CD4-positive, alpha-beta memory T cell (primary cell): ENCODE results near the gene MOSMO. TPM values are rescaled to one million over a fixed set of nuclear protein-coding genes. Genes with fewer than 3 reads are reported as not detected.
A peak's percentile ranks its signal among the peaks of the same experiment; 100 is the strongest.

Experiments used
- CTCF ChIA-PET: fragments of 350-600 bp; sonication (Branson Sonifier 250); formaldehyde crosslinking; loops from one replicate; lab custom pipeline; 2021; ENCODE audit warnings: inconsistent platforms; ENCODE audit not compliant: partially characterized antibody; lab: Charles Lee
- POLR2A ChIA-PET: fragments of 350-600 bp; sonication (Branson Sonifier 250); formaldehyde crosslinking; loops from one replicate; lab custom pipeline; 2021; ENCODE audit not compliant: partially characterized antibody; lab: Charles Lee
- DNase-seq, 5 donors: peaks; one replicate each; pipeline versions ENCODE4 v3.0.0 to v3.0.0-alpha.2; 2020 to 2022; ENCODE audit warnings: mixed read lengths in 1 of 5
- H3K27ac ChIP-seq: one replicate; pipeline ENCODE4 v1.7.0; 2013; ENCODE audit warnings: low read depth, low read length
- H3K27me3 ChIP-seq: 2 replicates; pipeline ENCODE4 v1.7.0; 2013; ENCODE audit warnings: mild to moderate bottlenecking, low read length, moderate library complexity; ENCODE audit not compliant: insufficient read depth
- H3K36me3 ChIP-seq: 2 replicates; pipeline ENCODE4 v1.7.0; 2013; ENCODE audit warnings: mild to moderate bottlenecking, low read length, moderate library complexity; ENCODE audit not compliant: insufficient read depth
- H3K4me1 ChIP-seq: 2 replicates; pipeline ENCODE4 v1.7.0; 2013; ENCODE audit warnings: mild to moderate bottlenecking, low read length, moderate library complexity; ENCODE audit not compliant: insufficient read depth
- H3K4me3 ChIP-seq, 2 donors: one replicate each; pipeline ENCODE4 v1.7.0; 2013; ENCODE audit warnings: low read length in 2 of 2, mild to moderate bottlenecking in 1 of 2
- H3K9me3 ChIP-seq, 2 donors: one replicate each; pipeline ENCODE4 v1.7.0; 2013; ENCODE audit warnings: low read length in 2 of 2, control low read depth in 1 of 2; ENCODE audit not compliant: control insufficient read depth in 1 of 2
- H3K27ac Mint-ChIP-seq, 7 donors: one replicate each; pipeline ENCODE4 v1.8.0; 2020 to 2021; ENCODE audit warnings: mixed read lengths in 7 of 7, mild to moderate bottlenecking in 6 of 7, inconsistent platforms in 3 of 7, moderate library complexity in 3 of 7
- H3K27me3 Mint-ChIP-seq, 2 donors: one replicate each; pipeline ENCODE4 v1.8.0; 2020 to 2021; ENCODE audit warnings: mixed read lengths in 2 of 2
- H3K36me3 Mint-ChIP-seq, 2 donors: one replicate each; pipeline ENCODE4 v1.8.0; 2020 to 2021; ENCODE audit warnings: mixed read lengths in 2 of 2, inconsistent platforms in 1 of 2, mild to moderate bottlenecking in 1 of 2
- H3K4me1 Mint-ChIP-seq, 4 donors: one replicate each; pipeline ENCODE4 v1.8.0; 2020 to 2021; ENCODE audit warnings: mixed read lengths in 4 of 4, mild to moderate bottlenecking in 1 of 4
- H3K4me3 Mint-ChIP-seq, 8 donors: one replicate each; pipeline ENCODE4 v1.8.0; 2020 to 2021; ENCODE audit warnings: mixed read lengths in 8 of 8, mild to moderate bottlenecking in 7 of 8, moderate library complexity in 6 of 8, inconsistent platforms in 3 of 8
- H3K9me3 Mint-ChIP-seq, 8 donors: one replicate each; pipeline ENCODE4 v1.8.0; 2020 to 2021; ENCODE audit warnings: mixed read lengths in 8 of 8, mild to moderate bottlenecking in 5 of 8, inconsistent platforms in 3 of 8, moderate library complexity in 1 of 8
- intact Hi-C: fragments of 100-400 bp; cut with micrococcal nuclease; formaldehyde crosslinking; loops from one replicate; pipeline ENCODE4 v1.15.1; 2023
- polyA plus RNA-seq, 2 donors: library from polyadenylated mRNA; unstranded; fragments of 300-500 nt; fragmentation: Illumina TruSeq; gene quantifications; one replicate each; pipeline ENCODE4 v1.2.3, GENCODE V29; 2021
- total RNA-seq, 2 experiments: library from RNA; stranded (reverse); gene quantifications; one replicate each; pipeline ENCODE4 v1.2.3, GENCODE V29; 2021

MOSMO gene
- total and polyA plus RNA-seq, 4 experiments from 2014 or later = 3.2 to 23.4 (median 14.1) TPM

DNA sequence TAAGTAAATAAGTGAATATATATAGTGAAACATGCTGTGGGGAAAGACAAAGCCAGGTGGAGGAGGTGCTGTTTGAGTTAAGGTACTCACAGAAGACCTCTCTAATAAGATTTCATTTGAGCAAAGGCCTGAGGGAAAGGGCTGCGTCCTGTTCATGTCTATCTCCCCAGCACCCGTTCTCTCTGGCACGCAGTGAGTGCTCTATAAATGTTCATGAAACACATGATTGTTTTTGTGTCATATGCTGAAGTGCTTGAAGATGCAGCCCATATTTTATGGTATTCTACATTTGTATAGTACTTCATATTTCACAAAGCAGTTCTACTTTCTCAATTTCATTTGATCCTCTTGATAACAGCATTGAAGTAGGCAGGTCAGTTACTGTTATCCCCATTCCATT is 85.4 kb downstream of the MOSMO start:
- Mint-ChIP-seq H3K27ac (no peak overlapping the region), H3K36me3 (peaks cover 0 to 6% of the 10 kb centered on the region in 2 donors)
- CTCF ChIA-PET = interaction anchor here (1.3 to 2.0 kb wide), 2 partner anchors 16 to 19 kb away, joined by 3 to 8 read pairs; no protein-coding TSS in a partner anchor

DNA sequence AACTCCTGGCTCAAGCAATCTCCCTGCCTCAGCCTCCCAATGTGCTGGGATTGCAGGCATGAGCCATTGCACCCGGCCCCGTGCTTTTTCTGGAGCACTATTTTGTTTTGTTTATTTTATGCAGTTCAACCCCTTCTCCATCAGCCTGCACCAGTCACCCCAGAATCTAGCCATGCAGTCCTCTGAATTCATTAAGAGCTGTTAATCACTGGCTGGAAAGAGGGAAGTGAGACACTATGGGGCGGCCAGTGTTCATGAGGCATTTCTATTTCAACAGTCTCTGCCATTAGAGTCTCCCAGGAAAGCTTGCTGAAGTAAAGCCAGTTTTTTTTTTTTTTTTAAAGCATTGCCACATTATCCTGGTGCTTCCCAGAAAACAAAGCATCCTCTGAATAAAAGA is 86.1 kb downstream of the MOSMO start:
- ChIA-PET CTCF (interaction anchor here (0.8 to 2.0 kb wide), 3 partner anchors 16 to 36 kb away, joined by 3 to 8 read pairs (median 3); no protein-coding TSS in a partner anchor), POLR2A (no interaction called here)
- Histone ChIP-seq H3K27me3 (no peaks in the 10 kb centered on the region), H3K4me3 (no peak overlapping the region), H3K9me3 (no peaks in the 10 kb centered on the region), H3K27ac (no peak overlapping the region), H3K36me3 (no peaks in the 10 kb centered on the region), H3K4me1 (no peaks in the 10 kb centered on the region)
- H3K4me1 Mint-ChIP-seq = peaks cover 0 to 2% (median 0%) of the 10 kb centered on the region in 4 donors
- no peak overlapping the region for H3K27ac Mint-ChIP-seq
- no peaks in the 10 kb centered on the region for H3K9me3 Mint-ChIP-seq
- no peak for DNase-seq
- intact Hi-C loops = no loop called here
- H3K27me3 Mint-ChIP-seq = peaks cover 2 to 15% of the 10 kb centered on the region in 2 donors
- H3K36me3 Mint-ChIP-seq = peaks cover 0 to 6% of the 10 kb centered on the region in 2 donors
- H3K4me3 Mint-ChIP-seq = no peak overlapping the region

More for the DNA sequence above, 85.4 kb downstream of the MOSMO start:
- POLR2A ChIA-PET = no interaction called here
- Mint-ChIP-seq H3K9me3 (no peaks in the 10 kb centered on the region), H3K27me3 (peaks cover 2 to 15% of the 10 kb centered on the region in 2 donors), H3K4me1 (no peaks in the 10 kb centered on the region), H3K4me3 (no peak overlapping the region)
- Histone ChIP-seq H3K4me1 (no peaks in the 10 kb centered on the region), H3K4me3 (no peak overlapping the region), H3K27me3 (no peaks in the 10 kb centered on the region), H3K9me3 (no peaks in the 10 kb centered on the region), H3K36me3 (no peaks in the 10 kb centered on the region), H3K27ac (no peak overlapping the region)
- intact Hi-C loops = no loop called here
- no peak for DNase-seq

GRCh38 chr16:22098405-22099255 is 90.7 kb downstream of the MOSMO start:
- Mint-ChIP-seq H3K4me1 (peaks cover 0 to 4% (median 0%) of the 10 kb centered on the region in 4 donors), H3K36me3 (no peaks in the 10 kb centered on the region), H3K9me3 (no peaks in the 10 kb centered on the region), H3K4me3 (peak overlapping the region in 4 of 8 donors; percentile 21 to 70 (median 38)), H3K27ac (no peak overlapping the region), H3K27me3 (peaks cover 2 to 15% of the 10 kb centered on the region in 2 donors)
- Histone ChIP-seq H3K27ac (no peak overlapping the region), H3K4me1 (no peaks in the 10 kb centered on the region), H3K4me3 (no peak overlapping the region), H3K9me3 (no peaks in the 10 kb centered on the region), H3K27me3 (no peaks in the 10 kb centered on the region), H3K36me3 (no peaks in the 10 kb centered on the region)
- ChIA-PET CTCF (interaction anchor here (0.7 to 2.0 kb wide), 20 partner anchors 9 to 417 kb away, joined by 3 to 24 read pairs (median 3); partner anchors contain the start of gene MOSMO), POLR2A (interaction anchor here (0.6 to 2.0 kb wide), 3 partner anchors 38 to 141 kb away, joined by 3 to 7 read pairs (median 4); no protein-coding TSS in a partner anchor)
- intact Hi-C loops = loop anchor here (1.0 to 5.0 kb wide), 2 partner anchors 89 to 97 kb away; partner anchors contain the start of gene PDZD9
- peak in 4 of 5 donors; percentile 34 to 54 (median 40) for DNase-seq

DNA sequence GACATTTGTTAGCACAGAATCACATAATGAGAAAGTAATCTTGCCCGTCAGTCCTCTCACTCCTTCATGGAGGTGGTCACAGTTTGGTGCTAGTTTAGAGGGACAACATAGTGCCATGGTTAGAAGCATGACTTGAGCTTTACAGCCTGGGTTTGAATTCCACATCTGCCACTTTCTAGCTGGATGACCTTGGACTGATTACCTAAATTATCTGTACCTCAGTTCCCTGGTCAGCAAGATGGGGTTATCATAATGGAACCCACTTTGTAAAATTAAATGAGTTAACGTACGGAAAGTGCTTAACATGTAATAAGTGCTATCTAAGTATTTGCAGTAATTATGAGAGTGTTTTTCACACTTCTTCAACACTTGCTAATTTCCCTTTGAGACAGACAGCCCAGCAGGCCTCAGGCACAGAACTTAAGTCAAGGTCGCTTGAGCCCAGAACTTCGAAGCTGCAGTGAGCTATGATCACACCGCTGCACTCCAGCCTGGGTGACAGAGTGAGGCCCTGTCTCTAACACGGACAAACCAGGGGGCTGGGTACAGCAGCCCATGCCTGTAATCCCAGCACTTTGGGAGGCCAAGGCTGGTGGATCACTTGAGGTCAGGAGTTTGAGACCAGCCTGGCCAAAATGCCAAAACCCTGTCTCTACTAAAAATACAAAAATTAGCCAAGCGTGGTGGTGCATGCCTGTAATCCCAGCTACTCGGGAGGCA is 91.5 kb downstream of the MOSMO start:
- H3K36me3 ChIP-seq = no peaks in the 10 kb centered on the region
- intact Hi-C loops = loop anchor here (1.0 to 5.0 kb wide), 2 partner anchors 88 to 98 kb away; partner anchors contain the start of gene PDZD9
- Mint-ChIP-seq H3K9me3 (no peaks in the 10 kb centered on the region), H3K4me3 (peak overlapping the region in 1 of 8 donors; percentile 31), H3K36me3 (no peaks in the 10 kb centered on the region), H3K4me1 (peaks cover 0 to 4% (median 0%) of the 10 kb centered on the region in 4 donors), H3K27ac (no peak overlapping the region), H3K27me3 (peaks cover 2 to 15% of the 10 kb centered on the region in 2 donors)
- no peaks in the 10 kb centered on the region for H3K27me3 ChIP-seq
- ChIA-PET POLR2A (interaction anchor here (0.6 to 2.0 kb wide), 3 partner anchors 37 to 140 kb away, joined by 3 to 7 read pairs (median 4); no protein-coding TSS in a partner anchor), CTCF (interaction anchor here (0.7 to 2.0 kb wide), 20 partner anchors 9 to 418 kb away, joined by 3 to 24 read pairs (median 3); partner anchors contain the start of gene MOSMO)
- no peaks in the 10 kb centered on the region for H3K4me1 ChIP-seq
- H3K9me3 ChIP-seq = no peaks in the 10 kb centered on the region
- no peak overlapping the region for H3K27ac ChIP-seq
- H3K4me3 ChIP-seq = no peak overlapping the region
- DNase-seq = no peak

GRCh38 chr16:22103441-22103840 is 95.5 kb downstream of the MOSMO start:
- ChIA-PET POLR2A (no interaction called here), CTCF (interaction anchor here (1.1 to 1.7 kb wide), 2 partner anchors 11 to 26 kb away, joined by 3 to 4 read pairs; partner anchors contain the start of gene VWA3A)
- H3K4me1 ChIP-seq = no peaks in the 10 kb centered on the region
- H3K27ac ChIP-seq = no peak overlapping the region
- Mint-ChIP-seq H3K4me3 (no peak overlapping the region), H3K4me1 (peaks cover 0 to 4% (median 0%) of the 10 kb centered on the region in 4 donors), H3K27me3 (peaks cover 0 to 5% of the 10 kb centered on the region in 2 donors), H3K27ac (no peak overlapping the region), H3K9me3 (no peaks in the 10 kb centered on the region), H3K36me3 (no peaks in the 10 kb centered on the region)
- H3K9me3 ChIP-seq = no peaks in the 10 kb centered on the region
- H3K27me3 ChIP-seq = no peaks in the 10 kb centered on the region
- no peak for DNase-seq
- H3K36me3 ChIP-seq = no peaks in the 10 kb centered on the region
- H3K4me3 ChIP-seq = no peak overlapping the region
- intact Hi-C loops = no loop called here

- H3K36me3 Mint-ChIP-seq = no peaks in the 10 kb centered on the region
- Histone ChIP-seq H3K27ac (no peak overlapping the region), H3K36me3 (no peaks in the 10 kb centered on the region), H3K9me3 (no peaks in the 10 kb centered on the region), H3K27me3 (no peaks in the 10 kb centered on the region), H3K4me3 (no peak overlapping the region), H3K4me1 (no peaks in the 10 kb centered on the region)
- H3K27ac Mint-ChIP-seq = peak overlapping the region in 1 of 7 donors; percentile 5
- peaks cover 0 to 2% (median 0%) of the 10 kb centered on the region in 4 donors for H3K4me1 Mint-ChIP-seq
- DNase-seq = no peak
- H3K9me3 Mint-ChIP-seq = no peaks in the 10 kb centered on the region
- intact Hi-C loops = no loop called here
- ChIA-PET POLR2A (interaction anchor here (1.2 kb wide), 1 partner anchor 32 kb away, joined by 3 read pairs; no protein-coding TSS in a partner anchor), CTCF (interaction anchor here (1.0 to 2.1 kb wide), 4 partner anchors 10 to 32 kb away, joined by 3 to 10 read pairs (median 4); no protein-coding TSS in a partner anchor)
- H3K4me3 Mint-ChIP-seq = no peak overlapping the region
- H3K27me3 Mint-ChIP-seq = peaks cover 6 to 8% of the 10 kb centered on the region in 2 donors
Observed at GRCh38 chr16:22109258-22109898, 101.5 kb downstream of the MOSMO start.
